Measurements from ENCODE around the gene INPP5D. TPM values are rescaled to one million over a fixed set of nuclear protein-coding genes. Genes with fewer than 3 reads are reported as not detected.
"Not testable (repeated sequence)": the region's sequence is repeated elsewhere in the genome, so short reads cannot be mapped to it uniquely, and the experiment has no call there.

The INPP5D gene
- total RNA-seq, 1 donor: under 0.01 TPM

- peaks cover under 1% of the 10 kb centered on the region for H3K27me3 ChIP-seq (ENCODE audit: insufficient read depth, low read length)
- H3K4me2 ChIP-seq (ENCODE audit: insufficient read depth, low read length): no peak overlapping the region
- H2AFZ ChIP-seq (ENCODE audit: low read length): no peak overlapping the region
- TF ChIP-seq, protein P1, sequence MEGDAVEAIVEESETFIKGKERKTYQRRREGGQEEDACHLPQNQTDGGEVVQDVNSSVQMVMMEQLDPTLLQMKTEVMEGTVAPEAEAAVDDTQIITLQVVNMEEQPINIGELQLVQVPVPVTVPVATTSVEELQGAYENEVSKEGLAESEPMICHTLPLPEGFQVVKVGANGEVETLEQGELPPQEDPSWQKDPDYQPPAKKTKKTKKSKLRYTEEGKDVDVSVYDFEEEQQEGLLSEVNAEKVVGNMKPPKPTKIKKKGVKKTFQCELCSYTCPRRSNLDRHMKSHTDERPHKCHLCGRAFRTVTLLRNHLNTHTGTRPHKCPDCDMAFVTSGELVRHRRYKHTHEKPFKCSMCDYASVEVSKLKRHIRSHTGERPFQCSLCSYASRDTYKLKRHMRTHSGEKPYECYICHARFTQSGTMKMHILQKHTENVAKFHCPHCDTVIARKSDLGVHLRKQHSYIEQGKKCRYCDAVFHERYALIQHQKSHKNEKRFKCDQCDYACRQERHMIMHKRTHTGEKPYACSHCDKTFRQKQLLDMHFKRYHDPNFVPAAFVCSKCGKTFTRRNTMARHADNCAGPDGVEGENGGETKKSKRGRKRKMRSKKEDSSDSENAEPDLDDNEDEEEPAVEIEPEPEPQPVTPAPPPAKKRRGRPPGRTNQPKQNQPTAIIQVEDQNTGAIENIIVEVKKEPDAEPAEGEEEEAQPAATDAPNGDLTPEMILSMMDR (IDR thresholded peaks at IDR 0.05; ENCODE audit: extremely low read depth, low read depth, low read length): no peak
- H3K4me1 ChIP-seq (ENCODE audit: insufficient read depth, low read length): peaks cover 3% of the 10 kb centered on the region
- H3K27ac ChIP-seq (ENCODE audit: low read depth, low read length): no peak overlapping the region
- H3K4me3 ChIP-seq (ENCODE audit: insufficient read depth, low read length): no peak overlapping the region
- no peaks in the 10 kb centered on the region for H3K79me2 ChIP-seq (ENCODE audit: insufficient read depth, low read length)
- DNase-seq (ENCODE audit: insufficient read length, low spot score, missing footprints): peak; percentile 80
- no peaks in the 10 kb centered on the region for H3K9me3 ChIP-seq (ENCODE audit: low read depth, low read length)
- no peaks in the 10 kb centered on the region for H4K20me1 ChIP-seq (ENCODE audit: insufficient read depth, low read length)
- no peaks in the 10 kb centered on the region for H3K36me3 ChIP-seq (ENCODE audit: insufficient read depth, low read length)
Measured at GRCh38 chr2:233049194-233049761, 10.9 kb upstream of the INPP5D start.

- no peaks in the 10 kb centered on the region for H4K20me1 ChIP-seq (ENCODE audit: insufficient read depth, low read length)
- peak overlapping the region; percentile 24 for H3K4me2 ChIP-seq (ENCODE audit: insufficient read depth, low read length)
- H3K36me3 ChIP-seq (ENCODE audit: insufficient read depth, low read length): no peaks in the 10 kb centered on the region
- H3K4me3 ChIP-seq (ENCODE audit: insufficient read depth, low read length): no peak overlapping the region
- DNase-seq (ENCODE audit: insufficient read length, low spot score, missing footprints): peak; percentile 81
- H3K79me2 ChIP-seq (ENCODE audit: insufficient read depth, low read length): no peaks in the 10 kb centered on the region
- peak overlapping the region; percentile 4 for H2AFZ ChIP-seq (ENCODE audit: low read length)
- TF ChIP-seq, protein P1 (IDR thresholded peaks at IDR 0.05; ENCODE audit: extremely low read depth, low read depth, low read length): no peak
- H3K27me3 ChIP-seq (ENCODE audit: insufficient read depth, low read length): peaks cover 3% of the 10 kb centered on the region
- H3K4me1 ChIP-seq (ENCODE audit: insufficient read depth, low read length): peaks cover 7% of the 10 kb centered on the region
- no peak overlapping the region for H3K27ac ChIP-seq (ENCODE audit: low read depth, low read length)
- no peaks in the 10 kb centered on the region for H3K9me3 ChIP-seq (ENCODE audit: low read depth, low read length)
Measured at GRCh38 chr2:233051241-233052149, 8.6 kb upstream of the INPP5D start.

GRCh38 chr2:233052517-233052916, 7.6 kb upstream of the INPP5D start:
- H4K20me1 ChIP-seq (ENCODE audit: insufficient read depth, low read length); H3K4me1 ChIP-seq (ENCODE audit: insufficient read depth, low read length); H3K4me2 ChIP-seq (ENCODE audit: insufficient read depth, low read length); H3K27ac ChIP-seq (ENCODE audit: low read depth, low read length); H3K27me3 ChIP-seq (ENCODE audit: insufficient read depth, low read length); H3K4me3 ChIP-seq (ENCODE audit: insufficient read depth, low read length); DNase-seq (ENCODE audit: insufficient read length, low spot score, missing footprints); H3K36me3 ChIP-seq (ENCODE audit: insufficient read depth, low read length); H3K9me3 ChIP-seq (ENCODE audit: low read depth, low read length); H3K79me2 ChIP-seq (ENCODE audit: insufficient read depth, low read length); H2AFZ ChIP-seq (ENCODE audit: low read length): not testable (repeated sequence)

GRCh38 chr2:233053928-233054784, 6.0 kb upstream of the INPP5D start:
- H4K20me1 ChIP-seq (ENCODE audit: insufficient read depth, low read length): no peaks in the 10 kb centered on the region
- H2AFZ ChIP-seq (ENCODE audit: low read length): peak overlapping the region; percentile 49
- TF ChIP-seq, protein P1 (IDR thresholded peaks at IDR 0.05; ENCODE audit: extremely low read depth, low read depth, low read length): peak; percentile 90

More at GRCh38 chr2:233053928-233054784, 6.0 kb upstream of the INPP5D start:
- peak; percentile 93 for DNase-seq (ENCODE audit: insufficient read length, low spot score, missing footprints)
- H3K27me3 ChIP-seq (ENCODE audit: insufficient read depth, low read length): peaks cover 3% of the 10 kb centered on the region
- no peak overlapping the region for H3K4me3 ChIP-seq (ENCODE audit: insufficient read depth, low read length)
- no peaks in the 10 kb centered on the region for H3K36me3 ChIP-seq (ENCODE audit: insufficient read depth, low read length)
- H3K4me1 ChIP-seq (ENCODE audit: insufficient read depth, low read length): peaks cover 7% of the 10 kb centered on the region
- no peak overlapping the region for H3K27ac ChIP-seq (ENCODE audit: low read depth, low read length)
- H3K9me3 ChIP-seq (ENCODE audit: low read depth, low read length): no peaks in the 10 kb centered on the region
- peak overlapping the region; percentile 24 for H3K4me2 ChIP-seq (ENCODE audit: insufficient read depth, low read length)
- no peaks in the 10 kb centered on the region for H3K79me2 ChIP-seq (ENCODE audit: insufficient read depth, low read length)
